Panc1 (cell line): ENCODE results near the gene HLA-DQB1. TPM values are rescaled to one million over a fixed set of nuclear protein-coding genes. Genes with fewer than 3 reads are reported as not detected.

ENCODE experiments used
- ATAC-seq: fragments of 200-7000 bp; cut with Tn5 transposase; 2 replicates; pipeline ENCODE4 v1.9.1; 2020; ENCODE audit warnings: mild to moderate bottlenecking, moderate library complexity
- BruUV-seq: library from RNA; stranded (reverse); fragments of 400-500 nt; replicated peaks from 2 replicates; lab custom pipeline; 2021; lab: Mats Ljungman, UMichigan
- CTCF ChIA-PET: fragments of 300-600 bp; sonication (Branson Sonifier 250); formaldehyde crosslinking; loops from one replicate; lab custom pipeline; 2022; ENCODE audit warnings: antibody characterized with exemption; lab: Charles Lee
- POLR2A ChIA-PET: fragments of 300-600 bp; sonication (Branson Sonifier 250); formaldehyde crosslinking; loops from one replicate; lab custom pipeline; 2022; ENCODE audit warnings: antibody characterized with exemption; lab: Charles Lee
- DNase-seq: peaks from one replicate; pipeline ENCODE4 v3.0.0-alpha.2; 2010; ENCODE audit warnings: low read depth, low spot score
- H3K27ac ChIP-seq: 2 replicates; pipeline ENCODE4 v1.5.1; 2011; ENCODE audit warnings: mild to moderate bottlenecking, low read length, inconsistent platforms
- H3K27me3 ChIP-seq: fragments of 200-500 bp; sonication (Bioruptor generic); 2 replicates; pipeline ENCODE4 v1.6.0; 2014; ENCODE audit warnings: low read length, inconsistent platforms; ENCODE audit not compliant: control insufficient read depth, insufficient read depth
- H3K36me3 ChIP-seq: fragments of 200-500 bp; sonication (Bioruptor generic); 2 replicates; pipeline ENCODE4 v1.5.1; 2014; ENCODE audit warnings: inconsistent platforms, mild to moderate bottlenecking, low read length, moderate library complexity; ENCODE audit not compliant: control insufficient read depth, insufficient read depth
- H3K4me1 ChIP-seq: 2 replicates; pipeline ENCODE4 v1.5.1; 2011; ENCODE audit warnings: inconsistent platforms, mild to moderate bottlenecking, low read length, moderate library complexity; ENCODE audit not compliant: control insufficient read depth, insufficient read depth
- H3K4me3 ChIP-seq, 2 experiments: 2 replicates each; pipeline ENCODE4 v1.5.1; 2011 to 2012; ENCODE audit warnings: low read depth in 2 of 2, low read length in 2 of 2, mild to moderate bottlenecking in 2 of 2, inconsistent platforms in 1 of 2, moderate library complexity in 1 of 2
- H3K9me3 ChIP-seq: fragments of 200-500 bp; sonication (Bioruptor generic); 2 replicates; pipeline ENCODE4 v1.5.1; 2014; ENCODE audit warnings: low read depth, mild to moderate bottlenecking, inconsistent platforms, low read length, moderate library complexity; ENCODE audit not compliant: control insufficient read depth, insufficient read depth
- CTCF ChIP-seq: fragments of 450-650 bp; IDR thresholded peaks from 2 replicates; pipeline ENCODE4 v1.5.1; 2017; ENCODE audit warnings: mild to moderate bottlenecking
- POLR2AphosphoS5 ChIP-seq: IDR thresholded peaks from 2 replicates; pipeline ENCODE4 v1.6.1; 2012; ENCODE audit warnings: mild to moderate bottlenecking, low read depth, low read length, moderate library complexity
- REST ChIP-seq, 2 experiments: IDR thresholded peaks; 2 replicates each; pipeline ENCODE4 v1.6.1; 2011 to 2012; ENCODE audit warnings: low read depth in 2 of 2, control low read depth in 1 of 2, low read length in 1 of 2, mild to moderate bottlenecking in 1 of 2, moderate library complexity in 1 of 2; ENCODE audit not compliant: insufficient read depth in 1 of 2
- SIN3A ChIP-seq: IDR thresholded peaks from 2 replicates; pipeline ENCODE4 v1.6.1; 2012; ENCODE audit warnings: low read depth, mild to moderate bottlenecking, low read length, moderate library complexity, borderline replicate concordance; ENCODE audit not compliant: insufficient read depth
- TCF7L2 ChIP-seq: IDR thresholded peaks from 2 replicates; pipeline ENCODE4 v1.6.1; 2011; ENCODE audit warnings: mild to moderate bottlenecking, low read depth, low read length, inconsistent platforms
- in situ Hi-C: cut with HindIII; loops from 2 replicates; pipeline ENCODE4 v1.10.0; 2016; ENCODE audit warnings: low sequenced_read_pairs, low pct_unique_long_range_greater_than_20kb
- intact Hi-C: fragments of 100-400 bp; cut with micrococcal nuclease; formaldehyde crosslinking; loops from one replicate; pipeline ENCODE4 v1.10.0; 2022; ENCODE audit not compliant: unreplicated experiment
- total RNA-seq: library from RNA; stranded (reverse); gene quantifications from one replicate; pipeline ENCODE4 v1.2.1, GENCODE V29; 2021; ENCODE audit not compliant: unreplicated experiment

Gene HLA-DQB1
- total RNA-seq, 1 experiment from 2014 or later, result 0.51 TPM

GRCh38 chr6:32627831-32628230 lies 38.6 kb downstream of the HLA-DQB1 start:
- ChIA-PET POLR2A (no interaction called here), CTCF (no interaction called here)
- H3K9me3 ChIP-seq, result no peaks in the 10 kb centered on the region
- TF ChIP-seq POLR2AphosphoS5 (no peak), SIN3A (no peak), REST (IDR thresholded peaks at IDR 0.05; ENCODE audit: insufficient read depth in 1 of 2, low read depth in 2 of 2, low read length in 1 of 2) (no peak), CTCF (no peak), TCF7L2 (no peak)
- no TSS peak for BruUV-seq
- H3K4me1 ChIP-seq, result no peaks in the 10 kb centered on the region
- H3K36me3 ChIP-seq, result no peaks in the 10 kb centered on the region
- ATAC-seq (no peak), DNase-seq (no peak)
- in situ Hi-C loops, result no loop called here
- H3K4me3 ChIP-seq, result no peak overlapping the region
- H3K27me3 ChIP-seq, result no peaks in the 10 kb centered on the region
- H3K27ac ChIP-seq, result no peak overlapping the region
- intact Hi-C loops, result no loop called here

GRCh38 chr6:32627249-32627648 lies 39.2 kb downstream of the HLA-DQB1 start:
- DNase-seq, result no peak
- in situ Hi-C loops, result no loop called here
- Histone ChIP-seq H3K4me1 (no peaks in the 10 kb centered on the region), H3K4me3 (no peak overlapping the region), H3K27ac (no peak overlapping the region), H3K27me3 (no peaks in the 10 kb centered on the region), H3K36me3 (no peaks in the 10 kb centered on the region), H3K9me3 (no peaks in the 10 kb centered on the region)
- POLR2A ChIA-PET, result no interaction called here
- CTCF ChIA-PET, result no interaction called here
- no peak for ATAC-seq
- BruUV-seq, result no TSS peak
- intact Hi-C loops, result no loop called here
- TF ChIP-seq TCF7L2 (no peak), REST (IDR thresholded peaks at IDR 0.05; ENCODE audit: insufficient read depth in 1 of 2, low read depth in 2 of 2, low read length in 1 of 2) (no peak), SIN3A (no peak), CTCF (no peak), POLR2AphosphoS5 (no peak)
